HG03045 (cell line): ENCODE data around the gene ABCA13.

ENCODE experiments used
- ATAC-seq: cut with Tn5 transposase; IDR thresholded peaks from one replicate; pipeline ENCODE4 v1.9.1; 2021; ENCODE audit warnings: mild to moderate bottlenecking, moderate library complexity; ENCODE audit not compliant: unreplicated experiment

Gene ABCA13

DNA sequence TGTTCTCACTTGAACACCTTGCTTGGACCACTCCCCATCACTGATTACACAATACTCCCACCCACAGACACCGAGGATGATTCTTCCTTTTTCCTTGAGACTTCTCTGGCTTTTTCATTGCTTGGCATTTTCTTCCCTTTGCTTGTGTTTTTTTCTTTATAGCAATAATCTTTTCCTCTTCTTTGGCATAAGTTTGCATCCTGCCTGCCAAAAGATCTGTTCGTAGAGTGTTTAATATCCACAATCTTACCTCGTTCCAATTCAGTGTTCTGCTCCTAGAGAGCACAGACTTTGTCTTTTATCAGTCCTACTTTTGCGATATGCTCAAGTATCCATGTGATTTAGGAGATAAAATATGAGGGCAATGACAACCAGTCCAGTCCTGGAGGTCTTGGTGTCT is 449.8 kb downstream of the ABCA13 start:
- ATAC-seq: no peak

DNA sequence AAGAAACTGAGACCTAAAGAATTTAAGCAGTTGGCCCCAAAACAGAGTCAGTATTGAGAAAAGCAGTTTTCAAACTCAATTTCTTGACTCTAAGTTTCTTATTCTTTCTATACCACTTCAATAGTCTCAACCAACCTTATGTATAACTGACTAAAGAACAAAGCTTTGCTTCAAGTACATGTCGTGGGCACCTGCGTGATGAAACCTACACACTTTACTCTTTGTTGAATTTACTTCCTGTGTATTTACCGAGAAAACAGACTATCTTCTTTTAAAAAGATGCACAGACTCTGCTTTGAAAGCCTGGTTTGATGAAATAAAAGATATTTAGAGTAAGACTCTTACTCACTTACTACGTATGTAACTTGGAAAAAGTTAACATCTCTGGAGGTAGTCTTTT is 455.9 kb downstream of the ABCA13 start:
- ATAC-seq: no peak

DNA sequence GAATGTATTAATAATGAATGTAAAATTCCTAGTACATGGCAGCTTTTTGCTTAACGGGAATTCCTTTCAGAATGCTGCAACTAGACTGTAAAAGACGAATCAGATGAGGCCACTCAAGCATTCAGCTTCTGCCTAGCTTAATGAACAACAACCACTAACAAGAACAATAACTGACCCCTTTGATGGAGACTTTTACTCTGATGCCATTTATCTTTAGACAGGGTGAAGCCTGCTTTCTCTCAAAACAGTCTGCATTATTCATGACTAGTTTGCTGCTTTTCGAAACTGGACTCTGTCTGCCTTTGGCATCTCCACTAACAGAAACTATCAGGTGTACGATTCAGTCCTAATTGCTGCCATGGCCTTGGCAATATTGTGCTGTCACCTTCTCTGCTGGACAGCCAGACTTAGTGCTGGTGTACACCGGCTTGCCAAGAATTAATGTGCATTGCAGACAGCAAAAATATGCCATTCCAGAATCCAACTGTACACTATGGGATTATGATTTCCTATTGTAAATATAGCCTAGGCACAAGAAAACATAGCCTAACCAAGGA is 457.6 kb downstream of the ABCA13 start:
- no peak for ATAC-seq

DNA sequence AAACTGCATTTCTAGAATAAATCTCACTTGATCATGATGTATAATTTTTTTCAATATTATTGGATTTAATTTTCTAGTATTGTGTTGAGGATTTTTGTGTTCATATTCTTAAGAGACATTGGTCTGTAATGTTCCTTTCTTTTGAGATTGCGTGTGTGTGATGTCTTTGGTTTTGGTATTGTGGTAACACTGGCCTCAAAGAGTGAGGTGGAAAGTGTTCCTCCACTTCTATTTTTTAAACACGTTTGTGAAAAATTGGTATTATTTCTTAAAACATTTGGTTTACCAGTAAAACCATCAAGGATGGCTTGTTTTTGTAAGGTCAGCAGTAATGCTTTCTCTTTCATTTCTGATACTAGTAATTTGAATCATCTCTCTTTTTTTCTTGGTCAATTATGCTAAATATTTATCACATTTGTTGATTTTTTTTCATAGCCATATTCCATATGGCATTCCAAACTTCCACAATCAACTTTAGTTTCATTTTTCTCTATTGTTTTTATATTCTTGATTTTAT is 462.9 kb downstream of the ABCA13 start:
- ATAC-seq: no peak

DNA sequence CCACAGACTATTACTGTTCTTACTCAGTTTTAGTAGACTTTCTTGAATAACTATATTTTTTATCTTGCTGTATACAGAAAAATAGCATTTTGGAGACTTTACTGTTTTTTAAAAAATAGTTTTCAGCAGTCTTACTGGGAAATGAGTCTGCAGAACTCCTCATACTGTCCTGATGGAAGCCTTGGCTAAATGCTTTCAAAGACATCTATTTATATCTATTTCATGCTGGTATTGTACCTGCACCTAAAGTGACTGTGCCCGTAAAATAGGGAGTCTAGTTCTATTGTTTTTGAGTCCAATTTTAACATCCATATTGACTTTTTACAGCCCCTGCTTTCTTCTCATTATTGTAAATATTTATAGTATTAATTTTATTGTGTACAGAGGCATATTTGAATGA is 464.5 kb downstream of the ABCA13 start:
- no peak for ATAC-seq

DNA sequence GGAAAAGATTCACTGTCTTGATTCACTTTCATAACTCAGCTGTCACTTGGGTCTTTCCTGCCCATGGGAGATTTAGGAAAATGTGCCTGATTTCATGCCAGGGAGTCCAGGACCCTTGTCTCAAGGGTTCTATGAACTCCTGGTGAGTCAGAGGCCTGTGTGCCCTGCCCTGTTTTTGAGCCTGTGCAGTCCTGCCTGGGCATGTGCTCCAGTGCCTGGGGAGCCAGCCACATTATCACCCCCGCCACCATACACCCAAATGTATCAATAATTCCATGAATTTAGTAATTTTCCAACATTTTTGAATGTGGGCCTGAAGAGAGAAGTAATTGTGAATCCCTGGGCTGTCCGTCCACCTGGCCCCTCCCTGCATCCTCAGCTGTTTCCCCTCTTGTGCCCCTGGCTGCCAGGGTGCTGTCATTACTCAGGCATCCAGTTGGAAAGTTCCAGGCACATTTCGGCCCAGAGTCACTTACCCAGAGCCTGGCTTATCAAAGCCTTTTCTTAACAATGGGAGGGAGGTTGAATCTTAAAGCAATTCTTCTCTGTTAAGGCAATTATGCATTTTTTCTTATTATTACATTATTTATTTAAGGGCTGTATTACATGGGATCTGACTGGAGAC is 465.2 kb downstream of the ABCA13 start:
- ATAC-seq: no peak

DNA sequence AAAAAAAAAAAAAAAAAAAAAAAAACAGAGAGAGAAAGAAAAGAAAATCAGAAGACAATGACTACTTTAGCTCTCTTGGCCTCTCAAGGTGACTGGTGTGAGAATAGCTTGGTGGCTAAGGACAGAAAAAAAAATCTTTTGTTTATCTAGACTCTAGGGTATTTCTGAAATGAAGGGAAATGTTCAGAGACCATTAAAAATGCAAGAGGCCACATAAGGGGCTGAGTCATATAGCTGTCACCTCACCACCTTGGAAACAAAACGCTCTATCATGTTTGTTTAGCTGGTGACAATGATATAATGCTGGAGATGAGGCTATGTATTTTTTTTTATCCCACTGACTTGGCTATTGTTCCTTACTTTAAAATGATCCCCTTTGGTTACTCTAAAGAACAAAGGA is 466.1 kb downstream of the ABCA13 start:
- ATAC-seq: no peak

DNA sequence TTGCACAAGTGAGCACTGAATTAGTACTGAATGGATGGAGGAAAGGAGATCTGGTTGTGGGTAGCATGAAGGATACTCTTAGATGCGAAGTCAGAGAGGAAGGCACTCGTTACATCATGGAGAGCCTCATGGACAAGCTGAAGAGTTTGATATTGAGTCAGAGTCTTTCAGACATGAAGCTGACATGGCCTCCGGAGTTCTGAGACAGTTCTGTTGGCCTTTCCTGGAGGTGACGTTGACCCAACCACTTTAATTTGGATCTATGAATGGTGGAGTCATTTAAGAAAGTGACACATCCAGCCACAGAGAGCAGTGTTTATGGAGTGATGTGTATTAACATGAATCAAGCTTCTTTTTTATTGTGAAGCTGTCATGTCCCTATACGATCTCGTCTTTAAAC is 466.8 kb downstream of the ABCA13 start:
- no peak for ATAC-seq

DNA sequence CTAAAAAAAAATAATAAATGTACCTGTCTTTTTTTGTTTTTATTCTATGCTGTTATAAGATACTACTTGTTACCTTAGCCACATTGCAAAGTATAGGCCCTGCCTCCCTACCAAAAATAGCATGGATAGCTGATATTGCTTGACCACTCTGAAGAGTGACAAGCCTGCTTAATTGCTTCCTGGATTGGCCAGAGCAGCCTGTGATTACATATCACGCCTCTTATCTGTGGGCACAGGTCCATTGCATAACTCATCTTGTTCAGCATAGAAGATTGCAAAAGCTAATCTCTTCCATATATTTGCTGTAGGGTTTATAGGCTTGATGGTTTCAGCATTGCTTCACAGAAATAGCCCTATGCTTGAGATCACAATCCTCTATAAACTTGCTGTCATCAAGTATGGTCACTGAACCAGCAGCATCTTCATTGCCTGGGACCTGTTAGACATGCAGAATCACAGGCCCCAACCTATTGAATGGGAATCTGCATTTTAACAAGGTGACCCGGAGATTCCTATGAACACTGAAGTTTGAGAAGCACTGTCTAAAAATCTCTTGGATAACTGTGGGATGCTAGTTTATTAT is 472.3 kb downstream of the ABCA13 start:
- no peak for ATAC-seq

DNA sequence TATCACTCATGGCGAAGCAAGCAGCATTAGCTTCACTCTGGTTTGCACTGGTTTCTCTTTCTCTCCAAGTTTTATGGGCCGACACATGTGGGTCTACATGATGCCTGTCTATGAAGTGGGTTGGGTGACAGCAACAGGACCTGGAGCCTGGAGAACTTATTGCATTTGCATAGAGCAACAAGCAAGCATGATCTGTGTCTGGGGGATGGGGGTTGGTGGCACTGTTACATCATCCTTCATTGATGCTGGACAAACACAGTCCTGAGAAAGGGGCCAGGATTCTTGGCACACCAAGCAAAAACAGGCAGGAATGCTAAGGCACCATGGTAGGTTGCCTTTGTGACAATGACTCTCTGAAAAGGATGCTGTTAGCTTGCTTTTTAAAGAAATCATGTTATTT is 486.9 kb downstream of the ABCA13 start:
- no peak for ATAC-seq

DNA sequence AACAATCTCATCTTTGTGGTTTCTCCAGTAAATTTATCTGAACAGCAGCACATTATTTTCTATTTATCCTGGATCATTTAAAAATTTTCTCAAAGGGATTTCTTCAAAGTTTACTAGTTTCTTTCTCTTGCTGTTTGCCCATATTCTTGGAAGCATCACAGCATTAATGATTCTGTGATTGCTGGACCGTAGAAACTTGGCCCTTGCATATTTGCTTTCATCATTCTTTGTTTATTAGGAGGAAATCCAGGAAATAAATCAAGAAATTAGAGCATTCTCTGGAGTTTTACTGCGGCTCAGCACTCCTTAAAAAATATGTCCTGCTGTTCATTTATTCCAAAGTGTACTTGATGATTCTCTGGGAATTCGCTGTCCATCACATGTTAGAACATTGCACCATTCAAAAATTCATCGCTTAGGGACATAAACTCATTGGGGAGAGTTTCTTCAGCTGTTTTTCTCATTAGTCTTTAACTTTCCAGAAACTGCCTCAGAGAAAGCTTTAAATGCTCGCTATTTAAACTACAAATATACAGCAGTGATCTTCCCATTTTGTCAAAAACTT is 489.1 kb downstream of the ABCA13 start:
- ATAC-seq: no peak

DNA sequence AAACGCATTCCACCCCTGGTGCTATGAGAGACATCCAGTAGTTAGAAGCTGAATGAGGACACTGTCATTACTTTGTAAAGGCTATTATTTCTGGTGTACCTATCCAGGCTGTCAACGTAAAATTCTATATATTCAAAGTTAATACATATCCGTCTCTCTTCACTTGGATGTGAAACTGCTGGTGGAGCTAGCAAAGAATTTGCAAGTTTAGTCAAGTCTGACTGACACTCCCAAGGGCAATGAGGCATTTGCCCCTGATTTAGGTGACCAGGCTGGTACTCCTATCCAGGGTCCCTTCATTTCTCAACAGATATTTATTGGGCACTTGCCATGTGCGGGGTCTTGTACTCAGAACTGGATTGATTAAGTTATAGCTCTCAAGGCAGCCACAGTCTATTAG is 493.0 kb downstream of the ABCA13 start:
- ATAC-seq: no peak

DNA sequence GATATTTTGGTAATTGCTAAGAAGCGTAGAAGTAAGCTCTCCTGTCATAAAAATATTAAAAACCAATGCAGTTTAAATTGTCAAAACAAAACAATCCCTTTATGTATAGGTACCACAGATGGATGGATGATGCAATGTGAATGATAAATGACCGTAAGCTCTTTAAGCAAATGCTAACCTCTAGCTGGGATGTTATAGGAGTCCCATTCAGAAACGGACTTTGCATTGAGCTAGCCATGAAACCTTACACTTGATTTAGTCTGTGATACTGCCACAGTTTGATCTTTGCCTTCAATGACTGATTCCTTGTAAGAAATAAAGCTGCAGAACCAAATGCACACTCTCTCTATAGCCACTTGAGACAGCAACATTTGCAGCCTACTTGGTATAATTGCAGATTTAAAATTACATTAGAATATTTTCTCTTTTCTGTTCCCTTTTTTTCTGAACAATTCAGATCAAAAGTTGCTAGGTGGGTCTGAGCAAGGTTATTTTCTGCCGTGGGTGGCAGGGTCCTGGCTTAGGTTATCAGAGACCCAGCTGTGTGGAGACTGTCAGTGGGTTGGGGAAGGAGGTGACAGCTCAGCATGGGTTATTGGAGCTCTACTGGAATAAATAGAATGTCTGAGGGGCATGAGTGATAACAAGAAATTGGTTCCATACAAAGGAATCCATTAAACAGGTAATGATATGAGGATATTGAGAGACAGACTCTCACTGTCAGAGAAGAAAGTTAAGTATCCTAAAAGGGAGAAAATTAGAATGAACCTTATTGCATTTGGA is 494.3 kb downstream of the ABCA13 start:
- ATAC-seq: no peak

DNA sequence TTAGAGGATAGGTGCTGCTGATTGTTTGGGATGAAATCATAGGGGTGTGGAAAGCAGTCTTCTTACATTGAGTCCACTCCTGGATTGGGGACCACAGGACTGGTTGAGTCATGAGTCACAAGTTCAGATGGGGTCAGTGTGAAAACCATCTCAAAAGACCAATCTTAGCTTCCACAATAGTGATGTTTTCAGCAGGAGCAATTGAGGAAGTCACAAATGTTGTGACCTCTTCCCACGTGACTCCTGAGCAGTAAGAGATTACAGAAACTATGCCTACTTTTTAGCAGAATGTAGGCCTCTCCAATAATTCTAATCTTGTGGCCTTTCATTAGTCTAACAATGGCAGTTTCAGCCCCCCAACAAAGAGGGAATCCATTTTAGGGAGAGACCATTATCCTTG is 496.1 kb downstream of the ABCA13 start:
- ATAC-seq: no peak

DNA sequence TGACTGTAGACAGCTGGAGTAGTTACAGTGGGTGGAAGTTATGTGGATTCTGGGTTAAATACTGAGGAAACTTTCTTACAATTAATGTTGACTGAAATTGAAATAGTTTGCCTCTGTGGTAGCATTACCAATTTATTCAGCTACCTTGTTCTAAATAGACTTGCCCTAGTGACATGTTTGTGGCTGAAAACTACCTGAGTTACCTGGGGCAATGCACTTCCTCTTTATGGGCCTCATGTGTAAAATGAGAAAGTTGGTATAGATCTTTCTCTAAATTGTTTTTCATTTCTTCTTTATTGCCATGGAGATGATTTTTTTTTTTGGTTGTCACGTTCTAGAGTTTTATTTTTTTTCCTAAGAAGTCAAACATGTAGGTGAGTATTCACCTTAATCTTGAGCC is 500.4 kb downstream of the ABCA13 start:
- no peak for ATAC-seq

DNA sequence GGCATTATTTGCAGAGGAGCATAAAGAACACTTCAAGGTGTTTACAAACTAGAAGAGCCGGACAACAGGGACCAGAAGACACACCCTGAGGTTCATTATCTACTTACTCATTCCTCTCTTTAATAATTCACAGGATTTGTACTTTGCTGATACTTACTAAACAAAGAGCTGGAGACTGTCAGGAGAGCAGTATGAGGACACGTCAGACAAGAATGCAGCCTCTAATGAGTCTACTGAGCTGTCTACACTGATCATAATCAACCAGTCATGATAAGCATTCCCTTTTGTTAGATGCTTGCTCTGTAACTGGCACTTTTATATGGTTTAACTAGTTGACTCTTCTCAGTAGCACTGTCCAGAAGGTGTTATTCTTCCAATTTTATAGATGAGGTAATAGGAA is 509.7 kb downstream of the ABCA13 start:
- ATAC-seq: no peak

DNA sequence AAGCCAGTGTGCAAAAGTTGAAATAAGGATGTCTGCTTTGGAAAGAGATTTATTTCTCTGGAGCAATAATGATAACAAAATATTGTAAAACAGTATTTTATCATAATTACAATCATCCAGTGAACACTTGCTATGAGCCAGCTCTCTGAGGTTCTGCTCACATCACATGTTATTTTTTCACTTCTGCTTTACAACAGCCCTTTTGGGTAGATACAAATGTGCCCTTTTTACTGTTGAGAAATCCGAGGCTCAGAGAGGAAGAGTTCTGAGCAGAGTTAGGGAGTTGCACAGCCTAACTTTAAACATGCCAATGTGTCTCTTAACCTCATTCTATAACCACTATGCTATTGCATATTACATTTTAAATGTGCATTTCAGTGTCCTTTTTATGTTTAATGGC is 520.5 kb downstream of the ABCA13 start:
- ATAC-seq: no peak
